Cardiac septum (tissue), 1 donor: ENCODE results near the gene CRACDL. TPM values are rescaled to one million over a fixed set of nuclear protein-coding genes. Genes with fewer than 3 reads are reported as not detected.

Experiments used
- DNase-seq: peaks from one replicate; pipeline ENCODE4 v3.0.0-alpha.2; 2020; ENCODE audit warnings: low spot score
- intact Hi-C: fragments of 100-400 bp; cut with DNase I; formaldehyde crosslinking; loops from one replicate; pipeline ENCODE4 v1.14.0; 2022
- total RNA-seq: library from RNA; stranded (reverse); fragmentation: NEBNext Ultra II Directional; extraction: Animal tissue kit (Norgen Biotek cat#: 25700); gene quantifications from one replicate; pipeline ENCODE4 v1.2.1, GENCODE V29; 2021
- donor health status: DM: no; HTN: no; CAD: no.

The CRACDL gene
- total RNA-seq, 1 donor from 2014 or later, result 3.3 TPM

DNA sequence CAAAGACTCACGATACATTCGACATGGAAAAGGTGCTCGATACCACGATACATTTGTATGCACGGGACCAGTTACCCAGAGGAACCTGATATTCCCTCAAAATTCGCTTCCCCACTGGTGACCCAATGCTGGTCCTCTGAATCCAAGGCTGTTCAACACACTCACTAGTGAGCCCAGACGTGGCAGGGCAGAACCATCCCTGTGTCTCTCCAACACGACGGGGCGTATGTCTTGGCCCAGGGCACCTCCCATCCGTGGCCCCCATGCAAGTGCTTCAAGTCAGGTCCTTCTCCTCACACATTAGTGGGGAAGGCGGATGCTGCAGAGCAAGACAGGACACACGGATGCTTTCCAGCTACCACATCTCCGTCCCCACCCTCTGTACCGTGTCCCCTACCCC lies 6.1 kb downstream of the CRACDL start:
- DNase-seq, result no peak
- intact Hi-C loops, result no loop called here

DNA sequence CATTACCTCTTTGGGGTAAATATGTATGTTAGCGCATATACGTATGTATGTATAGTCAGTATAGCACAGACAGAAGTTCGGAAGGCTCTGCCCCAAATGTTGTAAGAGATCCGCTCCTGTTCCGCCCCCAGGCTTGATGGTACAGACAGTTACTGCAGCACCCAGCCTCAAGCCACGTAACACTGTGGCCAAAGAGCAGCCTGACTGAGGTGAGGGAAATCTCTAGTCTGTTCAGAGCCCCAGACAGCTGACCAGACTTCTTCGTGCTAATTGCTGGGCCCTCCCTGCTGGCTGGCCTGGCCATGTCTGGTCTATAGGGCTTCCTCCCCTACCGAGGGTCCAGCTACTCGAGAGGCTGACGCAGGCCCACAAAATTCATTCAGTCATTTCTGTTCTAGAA lies 7.8 kb downstream of the CRACDL start:
- no peak for DNase-seq
- intact Hi-C loops, result no loop called here

DNA sequence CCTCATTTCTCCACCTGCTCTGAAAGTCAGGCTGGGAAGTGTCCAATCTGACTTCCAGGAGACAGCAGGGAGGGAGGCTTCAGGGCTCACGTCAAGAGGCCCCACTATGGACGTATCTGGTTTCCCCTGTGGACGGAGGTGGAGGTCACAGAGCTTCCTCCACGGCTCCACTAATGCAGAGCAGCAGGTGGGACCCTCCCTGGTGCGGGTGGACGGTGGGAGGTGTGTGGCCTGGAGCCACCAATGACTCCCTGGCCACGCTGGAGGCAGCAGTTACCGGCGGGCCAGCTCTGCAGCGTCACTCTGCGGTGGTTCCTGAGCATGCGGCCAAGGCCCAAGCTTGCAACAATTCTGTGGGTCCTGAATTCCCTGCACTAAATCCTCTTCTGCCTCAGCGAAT lies 9.0 kb downstream of the CRACDL start:
- DNase-seq, result no peak
- intact Hi-C loops, result no loop called here

DNA sequence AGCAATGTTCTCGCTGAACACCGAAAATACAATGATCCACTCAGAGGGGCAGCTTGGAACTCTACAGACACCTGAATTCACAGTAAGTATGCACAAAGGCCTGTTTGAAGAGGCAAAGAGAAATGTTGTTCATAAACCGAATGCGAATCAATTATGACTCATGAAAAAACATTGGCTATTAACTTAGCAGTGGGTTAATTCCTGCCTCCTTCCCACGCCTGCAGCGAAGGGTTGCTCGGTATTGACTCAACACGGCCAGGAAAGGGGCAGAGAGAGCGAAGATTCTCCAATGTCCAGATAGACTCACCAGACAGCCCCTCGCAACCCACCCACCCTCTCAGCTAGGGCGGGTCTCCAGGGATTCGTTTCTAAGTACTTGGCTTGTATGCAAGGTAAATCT lies 9.4 kb downstream of the CRACDL start:
- DNase-seq, result no peak
- intact Hi-C loops, result no loop called here

DNA sequence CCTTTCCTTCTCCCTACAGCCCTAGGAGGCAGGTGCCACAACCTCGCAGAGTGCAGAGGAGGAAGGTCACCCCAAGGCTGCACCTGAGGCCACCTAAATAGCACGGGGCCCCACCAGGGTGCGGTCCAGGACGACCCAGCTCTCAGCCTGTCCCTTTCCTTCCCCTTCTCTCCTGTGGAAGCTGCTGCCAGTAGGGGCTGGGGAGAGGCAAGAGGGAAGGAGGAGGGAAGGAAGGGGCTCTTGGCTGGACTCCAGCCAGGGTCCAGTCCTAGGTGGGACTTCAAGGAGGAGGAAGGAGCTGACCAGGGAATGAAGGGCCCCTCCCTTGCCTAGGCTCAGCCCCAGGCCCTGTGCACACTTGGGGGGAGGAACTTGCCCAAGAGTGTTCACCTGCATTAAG lies 11.1 kb downstream of the CRACDL start:
- intact Hi-C loops, result no loop called here
- no peak for DNase-seq

DNA sequence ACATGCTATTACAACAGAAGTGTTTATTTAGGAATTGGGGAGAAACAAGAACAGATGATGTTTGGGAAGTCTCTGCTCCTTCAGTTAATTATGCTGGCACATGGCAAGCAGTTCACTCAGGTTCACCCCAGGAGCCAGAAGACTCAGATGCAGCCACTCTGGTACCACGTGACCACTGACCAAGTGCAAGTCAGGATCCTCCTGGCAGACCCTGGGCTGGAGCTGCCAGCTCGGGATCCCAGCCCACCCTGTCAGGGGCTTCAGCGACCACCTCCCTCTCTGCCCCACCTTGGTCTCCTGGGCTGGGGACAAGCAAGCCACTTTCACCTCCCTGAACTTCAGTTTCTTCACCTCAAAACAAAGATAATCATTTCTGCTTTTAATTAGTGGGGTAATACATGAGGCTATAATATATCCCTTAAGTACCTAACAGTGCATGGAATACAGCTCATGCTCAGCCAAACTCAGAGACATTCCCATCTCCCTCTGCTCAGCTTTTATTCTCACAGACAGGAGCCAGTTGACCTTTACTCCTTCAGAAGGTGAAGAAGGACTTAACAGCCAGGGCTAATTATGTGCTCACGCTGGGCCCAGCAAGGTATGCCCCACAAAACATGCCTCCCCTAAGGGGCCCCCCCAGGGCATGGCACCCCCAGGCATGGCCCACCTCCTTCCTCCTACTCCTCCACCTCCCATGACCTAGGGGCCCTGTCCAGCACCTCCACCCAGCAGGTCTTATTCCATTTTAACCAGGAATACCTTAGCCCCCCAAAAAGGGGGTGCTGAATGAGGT lies 11.8 kb downstream of the CRACDL start:
- intact Hi-C loops, result no loop called here
- DNase-seq, result no peak

DNA sequence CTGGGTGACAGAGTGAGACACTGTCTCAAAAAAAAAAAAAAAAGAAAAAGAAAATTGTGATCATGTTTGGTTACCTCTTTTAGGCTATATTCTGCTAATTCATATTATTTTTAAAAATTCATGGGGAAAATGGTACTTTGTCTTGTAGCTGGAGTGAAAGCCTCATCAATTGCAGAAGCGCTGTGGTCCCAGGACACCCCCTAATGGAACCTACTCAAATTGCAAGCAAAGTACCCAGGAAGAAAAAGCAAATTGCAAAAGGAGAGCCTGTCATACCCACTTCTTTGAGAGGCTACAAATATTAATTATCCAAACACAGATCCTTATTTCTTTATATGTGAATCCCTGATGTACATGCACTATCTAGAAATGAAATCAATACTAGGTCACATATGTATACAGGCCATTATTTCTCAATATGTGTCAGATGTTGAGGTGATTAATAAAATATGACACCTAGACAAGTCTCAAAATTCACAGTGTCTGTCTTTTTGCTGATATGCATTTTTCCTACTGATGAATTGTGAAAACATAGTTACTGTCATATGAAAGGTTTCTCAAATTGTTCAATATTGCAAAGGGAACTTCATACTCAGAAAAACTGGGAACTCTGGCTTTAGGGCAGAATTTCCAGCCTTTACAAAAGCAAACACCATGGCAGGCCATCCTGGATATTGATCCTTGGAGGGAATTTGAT lies 12.6 kb downstream of the CRACDL start:
- no peak for DNase-seq
- intact Hi-C loops, result no loop called here

DNA sequence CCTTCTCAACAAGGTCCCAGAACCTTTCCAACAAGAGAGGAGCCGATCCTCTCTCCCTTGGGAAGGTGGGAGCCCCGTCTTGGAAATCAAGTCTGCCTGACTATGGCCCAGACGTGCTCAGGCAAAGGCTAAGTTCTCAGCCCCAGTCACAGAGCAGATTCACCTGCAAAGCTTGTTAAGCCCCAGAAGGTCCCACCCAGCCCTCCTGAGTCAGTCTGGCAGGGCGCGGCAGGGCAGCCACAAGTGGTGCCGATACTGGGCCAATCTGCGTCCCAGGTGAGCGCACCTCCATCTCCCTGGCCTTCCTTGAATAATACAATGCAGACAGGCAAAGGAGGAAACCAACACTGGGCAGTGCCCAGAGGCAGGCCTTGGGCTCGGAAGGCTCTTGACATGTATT lies 15.0 kb downstream of the CRACDL start:
- intact Hi-C loops, result no loop called here
- no peak for DNase-seq

DNA sequence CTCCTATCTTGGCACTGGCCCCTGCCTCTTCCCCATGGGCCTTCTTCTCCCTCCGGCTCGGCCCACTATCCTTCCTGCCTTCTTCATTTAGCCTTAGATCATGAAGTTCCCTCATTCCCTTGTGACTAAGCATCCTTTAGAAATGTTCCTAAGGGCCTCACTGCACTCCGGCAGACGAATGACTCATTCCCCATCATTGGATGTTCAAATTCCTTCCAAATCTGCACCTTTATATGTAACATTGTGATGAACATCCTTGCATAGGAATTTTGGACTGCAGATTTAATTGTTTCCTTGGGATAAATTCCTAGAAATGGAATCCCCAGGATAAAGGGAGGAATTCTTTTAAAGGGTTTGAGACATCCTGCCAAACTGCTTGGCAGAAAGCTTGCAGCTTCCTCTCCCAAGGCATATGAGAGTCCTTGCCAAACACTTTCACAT lies 19.0 kb downstream of the CRACDL start:
- intact Hi-C loops, result no loop called here
- DNase-seq, result no peak

DNA sequence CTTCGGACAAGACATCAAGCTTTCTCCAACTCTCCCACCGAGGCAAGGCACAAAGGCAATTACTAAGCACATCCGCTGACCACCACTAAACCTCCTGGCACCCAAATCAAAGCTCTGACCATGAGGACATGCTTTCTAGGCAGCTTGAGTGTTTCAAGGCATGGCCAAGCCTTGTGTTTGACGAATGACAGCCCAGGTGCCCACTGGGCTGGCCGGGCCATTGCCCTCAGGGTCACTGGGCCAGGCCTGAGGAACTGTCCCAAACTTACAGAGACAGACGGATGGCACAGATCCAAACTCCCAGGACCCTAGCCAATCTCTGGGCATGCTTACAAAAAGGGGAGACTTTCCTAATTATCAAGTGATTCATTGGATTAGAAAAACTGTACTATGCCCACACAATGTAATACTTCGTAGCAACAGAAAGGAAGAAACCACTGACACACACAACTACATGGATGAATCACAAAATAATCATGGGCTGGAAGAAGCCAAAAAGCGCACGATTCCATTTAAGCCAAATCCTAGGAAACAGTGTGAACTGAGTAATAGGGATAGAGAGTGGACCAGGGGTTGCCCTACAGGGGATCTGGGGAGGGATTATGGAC lies 20.2 kb downstream of the CRACDL start:
- intact Hi-C loops, result no loop called here
- no peak for DNase-seq

DNA sequence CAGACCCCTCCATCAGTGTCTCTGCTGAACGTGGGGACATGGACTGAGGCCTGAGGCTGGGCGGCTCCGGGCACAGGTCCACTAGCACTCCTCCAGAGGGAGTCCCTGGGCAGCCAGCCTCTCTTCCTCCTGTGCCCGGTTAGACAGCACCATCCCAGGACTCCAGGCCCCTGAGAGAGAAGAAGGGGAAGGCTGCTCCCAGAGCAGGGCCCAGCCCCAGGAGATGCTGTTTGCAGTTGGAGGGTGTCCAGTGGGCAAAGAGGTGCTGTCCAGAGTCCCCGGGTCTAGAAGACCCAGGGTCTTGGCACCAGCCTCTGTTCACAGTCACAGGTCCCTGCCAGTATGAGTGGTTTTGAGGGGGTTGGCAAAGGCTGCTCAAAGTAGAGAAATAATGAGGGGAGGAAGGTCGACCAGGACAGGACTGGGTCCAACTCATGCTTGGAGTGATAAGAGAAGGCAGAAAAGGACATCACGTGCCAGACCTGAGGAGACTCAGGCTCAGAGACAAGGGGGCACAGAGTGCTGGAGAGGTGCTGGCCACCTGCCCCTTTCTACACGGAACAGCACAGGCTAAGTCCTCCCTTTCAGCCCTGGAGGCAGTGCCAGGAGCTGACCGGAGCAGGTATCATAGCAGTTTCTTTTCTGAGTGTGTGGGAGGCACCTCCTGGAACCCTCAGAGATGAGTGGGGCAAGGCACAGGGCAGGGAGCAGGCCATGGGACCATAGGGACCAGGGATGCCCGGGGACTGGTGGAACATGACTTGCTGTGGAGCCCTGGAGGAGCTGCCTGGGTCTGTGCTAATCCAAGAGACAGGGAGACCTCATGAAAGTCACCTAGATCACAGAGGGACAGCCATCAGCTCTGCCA lies 21.1 kb downstream of the CRACDL start:
- intact Hi-C loops, result no loop called here

DNA sequence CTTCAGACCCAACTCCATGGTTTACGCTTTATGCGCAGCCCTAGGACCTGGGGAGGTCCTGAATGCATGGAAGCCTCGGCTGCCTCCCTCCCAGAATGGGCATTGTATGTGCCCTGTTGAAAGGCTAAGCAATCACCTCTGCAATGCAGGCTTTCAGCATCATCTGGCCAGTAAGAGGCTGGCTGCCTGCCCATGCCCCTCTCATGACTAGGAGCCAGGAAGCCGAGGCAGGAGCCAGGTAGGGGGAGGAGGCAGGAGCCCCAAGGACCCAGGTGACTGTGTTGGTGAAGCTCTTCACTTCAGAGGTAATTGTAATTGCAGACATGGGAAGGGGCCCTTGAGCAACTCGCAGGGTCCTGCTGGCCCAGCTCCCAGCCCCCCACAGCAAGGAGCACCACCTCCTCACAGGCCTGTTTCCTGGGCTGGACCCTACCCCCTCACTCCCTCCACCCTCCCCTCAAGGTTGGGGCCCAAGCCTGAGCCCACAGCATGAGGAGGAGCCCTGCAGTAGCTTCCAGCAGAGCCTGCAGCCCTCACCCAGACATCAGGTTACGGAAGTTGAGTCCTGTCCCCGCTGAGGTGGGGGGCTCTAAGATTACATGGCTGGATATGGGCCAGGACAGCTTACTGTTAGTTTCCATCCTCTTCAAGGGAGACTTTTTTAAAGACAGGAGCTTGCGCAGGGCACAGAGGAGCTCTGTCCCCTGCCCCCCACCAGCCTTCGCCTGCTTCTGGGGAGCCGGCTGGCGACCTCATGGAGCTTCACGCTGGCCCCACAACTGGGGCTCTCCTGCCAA lies 21.9 kb downstream of the CRACDL start:
- no peak for DNase-seq
- intact Hi-C loops, result no loop called here

More for the DNA sequence above, 21.1 kb downstream of the CRACDL start:
- DNase-seq, result no peak

DNA sequence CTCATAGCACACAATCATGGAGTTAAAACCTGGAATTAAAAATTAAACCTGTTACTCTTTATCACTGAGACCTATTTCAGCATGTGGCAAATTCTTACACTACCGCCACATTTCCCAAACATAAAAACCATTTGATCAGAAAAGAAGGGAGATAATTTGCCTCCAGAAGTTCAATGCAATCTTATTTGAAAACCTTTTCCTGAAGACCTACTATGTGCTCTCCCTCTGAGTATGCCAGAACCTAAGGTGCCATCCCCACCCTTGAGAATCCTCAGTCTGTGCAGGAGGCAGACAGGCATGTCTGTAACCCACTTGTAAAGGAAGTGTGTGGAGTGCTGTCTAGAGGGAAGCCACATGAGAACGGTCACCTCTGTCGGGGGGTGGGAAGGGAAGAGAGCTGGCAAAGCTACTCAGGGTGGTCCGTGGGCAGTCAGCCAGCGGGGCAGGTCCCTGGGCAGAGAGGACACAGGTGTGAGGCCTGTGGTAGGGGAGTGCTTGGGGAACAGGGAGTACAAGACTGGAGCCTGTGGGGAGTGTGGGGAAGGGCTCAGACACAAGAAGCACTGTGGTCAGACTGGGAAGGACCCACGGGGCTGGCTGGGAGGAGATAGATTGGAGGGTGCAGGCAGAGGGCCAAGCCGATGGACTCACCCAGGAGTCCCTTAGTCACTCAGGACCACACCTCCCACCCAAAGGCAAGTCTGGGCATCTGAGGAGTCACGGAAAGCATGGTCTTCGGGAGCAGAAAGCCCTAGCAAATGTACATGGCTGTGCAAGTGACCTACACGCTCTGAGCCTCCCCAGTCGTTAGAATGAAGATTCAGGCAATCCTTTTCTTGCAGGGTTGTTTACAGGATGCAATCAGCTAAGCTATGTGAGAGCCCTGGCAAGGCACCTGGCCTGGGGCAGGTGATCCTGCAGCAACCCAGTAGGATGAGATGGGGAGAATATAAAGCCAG lies 22.8 kb downstream of the CRACDL start:
- intact Hi-C loops, result no loop called here
- peak; percentile 69 for DNase-seq

DNA sequence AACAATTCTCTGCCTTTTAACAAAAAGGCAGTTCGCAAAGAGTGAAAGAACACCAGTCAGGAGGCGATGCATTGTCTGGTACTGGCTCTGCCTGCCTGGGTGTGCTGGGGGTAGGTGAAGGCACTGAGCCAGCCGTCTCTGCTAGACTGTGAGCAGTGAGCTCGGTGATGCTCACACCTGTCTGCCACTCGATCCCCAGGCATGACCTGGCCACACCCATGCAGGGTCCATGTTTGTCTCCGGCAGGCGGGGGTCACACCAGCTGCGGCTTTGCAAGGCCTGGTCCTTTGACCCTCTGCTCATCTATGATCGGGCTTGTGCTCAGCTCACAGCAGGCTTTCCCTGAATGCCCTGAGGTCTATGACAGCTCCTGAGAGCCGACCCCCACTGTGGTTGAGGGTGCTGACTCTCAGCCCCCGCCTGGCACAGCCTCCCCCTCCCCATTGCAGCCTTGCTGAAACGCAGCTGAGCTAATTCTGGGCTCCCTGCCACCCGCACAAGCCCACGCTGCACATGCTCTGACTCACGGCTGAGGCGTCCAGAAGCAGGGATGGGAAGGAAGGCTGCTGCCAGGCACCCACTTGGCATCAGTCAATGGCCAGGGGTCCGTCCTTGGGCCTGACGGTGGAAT lies 23.7 kb downstream of the CRACDL start:
- peak; percentile 82 for DNase-seq
- intact Hi-C loops, result no loop called here

DNA sequence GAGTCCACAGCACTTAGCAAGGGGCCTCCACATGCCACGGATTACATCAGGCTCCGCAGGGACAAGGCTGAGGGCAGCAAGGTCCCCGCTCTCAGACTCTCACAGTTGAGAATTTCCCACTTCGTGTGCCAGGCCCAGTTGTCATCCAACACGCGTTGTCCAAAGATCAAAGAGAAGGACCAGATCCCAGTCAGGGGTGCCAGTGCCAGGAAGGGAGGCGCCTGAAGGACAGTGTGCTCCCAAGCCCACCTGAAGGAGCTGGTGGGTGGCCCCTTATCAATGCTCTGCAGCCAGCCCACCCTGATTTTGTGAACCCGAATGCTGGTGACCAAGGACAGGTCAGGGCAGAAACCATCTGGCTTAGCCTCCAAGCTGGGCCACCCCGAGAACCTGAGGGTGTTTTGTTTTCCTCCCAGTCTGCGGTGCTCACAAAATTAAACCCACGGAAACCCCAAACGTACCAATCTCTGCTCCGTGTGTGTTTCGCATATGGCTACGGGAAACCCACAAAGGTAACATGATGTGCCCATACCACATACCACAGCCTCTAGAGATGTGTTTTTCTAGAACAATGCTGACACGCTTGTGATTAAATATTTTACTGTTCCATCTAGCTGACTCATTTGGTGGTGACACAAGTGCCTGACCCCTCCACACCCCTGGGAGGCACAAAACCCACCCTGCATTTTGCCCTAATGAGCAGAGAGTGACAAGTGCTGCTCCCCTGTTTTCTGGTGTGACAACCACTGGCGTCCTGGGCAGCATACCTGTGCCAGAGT lies 24.5 kb downstream of the CRACDL start:
- intact Hi-C loops, result no loop called here
- DNase-seq, result peak; percentile 71

DNA sequence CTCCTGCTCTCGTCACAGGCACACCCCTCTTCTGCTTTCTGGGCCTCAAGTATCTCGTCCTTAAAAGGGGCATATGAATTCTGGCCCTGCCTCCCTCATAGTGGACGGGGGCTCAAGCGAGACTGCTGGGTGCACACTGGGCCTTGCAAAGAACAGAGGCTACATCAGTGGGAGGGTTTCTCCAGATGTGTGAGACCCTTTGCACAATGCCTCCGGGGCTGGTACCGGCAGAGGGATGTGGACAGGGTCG lies 25.0 kb downstream of the CRACDL start:
- DNase-seq, result no peak
- intact Hi-C loops, result no loop called here
